SK-MEL-5 (cell line): ENCODE results near the gene TMEM9. TPM values are rescaled to one million over a fixed set of nuclear protein-coding genes. Genes with fewer than 3 reads are reported as not detected.
A peak's percentile ranks its signal among the peaks of the same experiment; 100 is the strongest.

Experiments
- DNase-seq: peaks from one replicate; pipeline ENCODE4 v3.0.0-alpha.2; 2016; ENCODE audit warnings: low read depth, low spot score
- in situ Hi-C: cut with HindIII; loops from 2 replicates; pipeline ENCODE4 v1.10.0; 2016; ENCODE audit warnings: low sequenced_read_pairs, high pct_unique_total_duplicates, low pct_unique_long_range_greater_than_20kb
- total RNA-seq: library from RNA; depleted of rRNA; stranded (reverse); fragments of >200 nt; shearing (Covaris generic); gene quantifications from 2 replicates; pipeline ENCODE4 v1.2.3, GENCODE V29; 2014

The TMEM9 gene
- total RNA-seq, 1 experiment from 2014 or later: 126 TPM

DNA sequence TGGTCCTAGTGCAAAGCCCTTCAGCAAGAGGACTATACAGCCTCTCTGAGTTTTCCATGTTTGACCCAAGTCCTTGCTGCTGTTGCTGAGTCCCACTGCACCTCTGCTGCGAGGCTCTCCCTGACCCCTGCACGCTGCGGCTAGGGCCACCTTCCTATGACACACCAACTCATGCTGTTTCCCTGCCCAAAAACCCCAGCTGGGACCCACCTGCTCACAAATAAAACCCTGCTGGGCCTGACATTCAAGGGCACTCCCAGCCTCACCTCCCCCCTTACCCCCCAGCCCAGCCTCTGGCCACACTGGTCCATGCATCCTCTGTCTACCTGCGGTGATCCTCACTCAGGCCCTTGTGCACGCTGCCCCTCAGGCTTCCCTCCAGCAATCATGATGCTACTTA lies 15.0 kb downstream of the TMEM9 start:
- no peak for DNase-seq
- in situ Hi-C loops: no loop called here

DNA sequence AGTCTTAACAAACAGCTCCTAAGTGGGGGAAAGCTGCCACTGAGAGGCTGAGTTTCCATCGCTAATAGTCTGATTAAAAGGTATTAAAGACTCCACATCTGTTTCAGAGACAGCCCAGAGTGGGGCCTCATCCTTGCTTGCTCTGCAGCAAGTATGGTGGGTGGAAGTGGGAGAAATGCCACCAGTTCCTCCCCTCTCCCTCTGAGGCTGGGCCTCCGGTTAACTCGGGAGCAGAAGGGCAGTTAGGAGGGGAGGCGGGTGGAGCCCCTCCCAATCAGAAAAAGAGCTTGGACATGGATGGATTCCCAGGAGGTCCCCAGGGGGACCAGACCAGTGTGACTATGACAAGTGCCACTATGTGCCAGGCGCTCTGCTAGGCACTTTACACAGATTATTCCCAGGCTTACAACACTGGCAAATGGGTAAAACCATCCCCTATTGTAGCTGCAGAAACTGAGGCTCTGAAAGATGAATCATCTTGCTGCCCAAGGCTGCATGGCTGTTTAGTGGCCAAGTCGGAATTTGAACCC lies 15.9 kb downstream of the TMEM9 start:
- DNase-seq: no peak
- in situ Hi-C loops: no loop called here

DNA sequence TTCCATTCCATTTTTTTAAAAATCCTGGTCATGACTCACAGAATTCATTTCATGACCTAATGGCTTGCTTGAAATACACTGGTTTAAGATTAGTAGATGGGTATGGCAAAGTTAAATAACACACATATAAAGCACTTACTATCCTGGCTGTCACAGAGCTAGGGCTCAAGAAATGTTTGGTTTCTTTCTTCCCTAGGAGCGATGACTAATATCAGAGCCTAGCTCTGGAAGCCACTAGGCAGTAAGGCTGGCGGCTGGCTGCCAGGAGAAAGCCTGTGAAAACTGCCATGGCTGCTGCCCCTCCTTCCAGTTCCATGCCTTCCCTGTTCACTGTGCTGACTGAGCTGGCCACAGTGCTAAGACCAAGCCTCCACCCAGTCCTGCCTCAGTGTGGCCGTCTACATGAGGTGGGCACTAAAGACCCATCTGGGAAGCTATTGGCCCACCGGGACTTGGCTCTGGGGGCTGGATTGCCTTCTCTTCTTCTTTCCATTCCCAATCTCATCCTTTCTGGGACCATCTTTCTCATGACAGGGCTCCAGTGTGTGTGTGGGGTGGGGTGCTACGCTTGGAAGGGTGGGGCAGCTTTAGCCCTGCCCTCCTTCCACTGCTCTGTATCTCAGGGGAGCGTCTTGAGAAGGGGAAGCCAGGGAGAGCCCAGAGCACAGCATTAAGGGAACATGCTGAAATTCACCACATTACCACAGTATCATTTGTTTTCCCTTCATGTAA lies 16.5 kb downstream of the TMEM9 start:
- peak; percentile 23 for DNase-seq
- in situ Hi-C loops: no loop called here

DNA sequence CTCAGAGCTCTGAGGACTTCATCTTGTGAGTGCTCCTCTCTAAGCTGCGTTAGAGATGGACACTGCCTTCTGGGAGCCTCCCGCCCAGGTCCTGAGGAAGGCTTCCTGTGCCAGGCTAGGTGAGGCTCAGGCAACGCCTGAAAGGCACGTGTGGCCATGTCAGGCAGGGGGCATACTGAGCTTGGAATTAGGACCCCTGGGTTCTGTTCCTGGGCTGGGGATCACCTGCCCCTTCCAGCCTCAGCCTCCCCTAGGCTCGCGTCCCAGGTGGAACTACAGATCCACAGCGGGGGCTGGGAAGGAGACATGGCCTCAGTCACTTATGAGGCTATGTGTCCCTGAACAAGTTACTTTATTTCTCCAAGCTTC lies 17.3 kb downstream of the TMEM9 start:
- in situ Hi-C loops: no loop called here
- no peak for DNase-seq

DNA sequence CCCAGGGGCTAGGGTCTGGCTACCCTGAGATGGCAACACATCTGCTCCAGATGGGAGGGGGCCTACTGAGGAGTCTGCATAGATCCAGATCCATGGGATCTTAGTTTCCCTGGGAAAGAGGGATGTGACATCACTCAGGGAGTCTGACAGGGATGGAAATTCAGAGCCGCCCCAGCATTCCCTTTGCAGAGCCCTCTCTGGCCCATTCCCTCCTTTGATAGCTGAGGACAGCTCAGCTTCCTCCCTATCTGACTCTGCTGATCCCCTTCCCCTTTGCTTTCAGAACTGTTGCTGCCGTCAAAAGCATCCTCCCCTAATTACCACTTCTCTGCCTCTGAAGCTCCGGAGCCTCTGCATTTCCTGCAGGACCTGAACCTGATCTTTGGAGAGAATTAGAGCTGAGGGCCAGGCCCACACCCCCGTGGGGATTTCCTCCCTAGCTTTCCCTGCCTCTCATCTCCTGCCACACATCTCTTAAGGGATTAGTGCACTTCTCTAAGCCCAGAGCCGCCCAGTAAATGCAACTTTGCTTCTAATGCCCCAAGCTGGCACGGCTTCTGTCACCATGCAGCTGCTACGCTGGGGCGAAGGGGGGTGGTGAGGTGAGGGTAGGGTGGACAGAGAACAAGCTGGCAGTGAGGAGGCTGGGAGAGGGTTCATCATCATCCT lies 17.8 kb downstream of the TMEM9 start:
- in situ Hi-C loops: no loop called here
- no peak for DNase-seq

DNA sequence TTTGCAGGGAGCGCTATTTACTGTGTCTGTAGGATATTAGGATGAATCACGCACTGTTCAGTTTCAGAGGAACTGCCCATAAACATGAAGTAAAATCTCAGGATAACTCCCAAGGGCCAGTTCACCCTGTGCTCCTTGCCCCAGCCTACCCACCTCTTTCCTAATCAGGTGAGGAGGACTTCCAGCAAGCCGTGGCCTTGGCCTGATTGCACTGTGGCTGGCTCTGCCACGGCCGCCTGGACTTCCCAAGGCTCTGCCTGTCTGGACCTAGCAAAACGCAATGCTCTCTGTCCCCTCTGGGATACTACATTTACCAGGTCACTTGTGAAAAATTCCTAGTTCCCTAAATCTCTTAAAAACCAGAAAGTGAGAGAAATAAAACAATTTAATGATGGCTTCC lies 19.9 kb downstream of the TMEM9 start:
- in situ Hi-C loops: no loop called here
- no peak for DNase-seq

DNA sequence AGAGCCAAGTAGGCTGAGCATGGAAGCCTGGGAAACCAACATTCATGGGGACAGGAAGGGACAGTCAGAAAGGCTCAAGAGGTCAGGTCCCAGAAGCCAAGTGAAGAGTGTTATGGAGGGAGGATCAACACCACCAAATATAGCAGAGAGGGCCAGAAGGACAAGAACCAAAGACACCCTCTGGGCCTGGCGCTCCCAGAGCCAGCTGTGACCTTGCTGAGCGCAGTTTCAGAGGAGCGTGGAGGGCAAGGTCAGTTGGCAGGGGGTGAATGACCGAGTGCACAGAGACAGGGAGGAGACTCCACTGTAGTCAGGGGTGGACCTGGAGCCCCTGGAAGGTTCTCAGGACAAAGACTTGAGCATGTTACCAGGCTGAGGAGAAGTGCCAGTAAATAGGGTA lies 22.9 kb downstream of the TMEM9 start:
- in situ Hi-C loops: no loop called here
- no peak for DNase-seq

DNA sequence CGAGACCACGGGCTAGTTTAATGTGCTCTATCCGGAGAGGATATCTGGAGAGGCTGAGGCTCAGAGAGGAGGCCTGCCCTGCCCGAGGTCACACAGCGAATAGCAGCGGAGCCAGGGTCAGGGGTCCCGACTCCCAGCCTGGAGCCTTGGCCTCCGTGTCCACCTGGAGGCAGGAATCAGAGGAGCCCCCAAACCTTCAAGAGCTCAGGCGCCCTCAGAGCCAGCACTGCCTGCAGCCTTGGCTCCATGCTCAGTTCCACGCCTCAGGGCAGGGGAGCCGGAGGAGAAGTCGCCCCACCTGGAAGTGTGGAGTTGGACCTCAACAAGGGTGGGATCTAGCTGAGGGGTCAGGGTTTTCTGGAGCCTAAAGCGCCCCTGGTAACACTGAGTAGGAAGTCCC lies 25.3 kb downstream of the TMEM9 start:
- no peak for DNase-seq
- in situ Hi-C loops: no loop called here

DNA sequence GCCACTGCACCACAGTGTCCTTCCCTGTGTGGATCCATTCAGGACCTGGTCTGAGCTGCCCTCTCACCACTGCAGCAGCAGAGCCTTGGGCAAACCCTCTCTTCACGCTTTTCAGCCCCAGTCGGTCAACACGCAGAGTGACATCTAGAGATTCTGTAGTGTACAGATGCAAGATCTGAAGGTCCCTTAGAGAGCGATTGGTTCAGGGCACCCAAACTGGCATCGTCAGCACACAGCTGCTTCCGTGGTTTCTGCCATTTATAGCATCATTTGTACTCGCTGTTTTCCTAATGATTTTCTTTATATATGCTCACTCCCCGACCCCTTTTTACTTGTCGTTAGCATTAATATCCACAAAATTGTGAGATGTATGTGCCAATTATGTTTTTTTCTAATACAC lies 25.8 kb downstream of the TMEM9 start:
- no peak for DNase-seq
- in situ Hi-C loops: no loop called here

DNA sequence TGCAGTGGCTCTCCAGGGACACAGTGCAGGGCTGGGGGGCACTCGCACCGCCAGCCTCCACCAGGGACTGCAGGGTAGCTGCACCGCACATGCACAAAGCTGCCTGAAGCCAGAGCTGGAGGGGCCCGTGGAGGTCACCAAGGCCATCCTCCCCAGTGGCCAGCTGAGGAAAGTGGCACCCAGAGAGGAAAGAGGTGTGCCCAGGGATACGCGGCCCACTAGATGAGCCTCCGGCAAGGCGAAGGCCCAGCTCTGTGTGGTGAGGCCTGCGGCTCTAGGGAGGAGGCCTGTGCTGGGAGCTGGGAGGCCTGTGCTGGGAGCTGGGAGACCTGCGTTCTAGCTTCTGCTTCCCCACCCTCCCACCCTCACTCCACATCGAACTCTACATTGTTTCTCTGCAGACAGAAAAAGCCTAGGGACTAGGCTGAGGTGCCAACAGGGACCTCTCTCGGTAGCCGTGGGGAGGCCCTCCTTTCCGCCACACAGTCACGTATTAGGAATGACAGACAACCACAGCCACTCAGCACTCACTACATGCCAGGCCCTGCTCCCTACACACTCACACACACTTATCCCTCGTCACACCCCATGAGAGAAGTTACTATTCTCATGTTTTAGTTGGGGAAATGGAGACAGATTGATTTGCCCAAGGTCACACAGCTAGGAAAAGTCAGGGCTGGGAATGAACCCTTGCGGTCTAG lies 26.4 kb downstream of the TMEM9 start:
- no peak for DNase-seq
- in situ Hi-C loops: no loop called here

DNA sequence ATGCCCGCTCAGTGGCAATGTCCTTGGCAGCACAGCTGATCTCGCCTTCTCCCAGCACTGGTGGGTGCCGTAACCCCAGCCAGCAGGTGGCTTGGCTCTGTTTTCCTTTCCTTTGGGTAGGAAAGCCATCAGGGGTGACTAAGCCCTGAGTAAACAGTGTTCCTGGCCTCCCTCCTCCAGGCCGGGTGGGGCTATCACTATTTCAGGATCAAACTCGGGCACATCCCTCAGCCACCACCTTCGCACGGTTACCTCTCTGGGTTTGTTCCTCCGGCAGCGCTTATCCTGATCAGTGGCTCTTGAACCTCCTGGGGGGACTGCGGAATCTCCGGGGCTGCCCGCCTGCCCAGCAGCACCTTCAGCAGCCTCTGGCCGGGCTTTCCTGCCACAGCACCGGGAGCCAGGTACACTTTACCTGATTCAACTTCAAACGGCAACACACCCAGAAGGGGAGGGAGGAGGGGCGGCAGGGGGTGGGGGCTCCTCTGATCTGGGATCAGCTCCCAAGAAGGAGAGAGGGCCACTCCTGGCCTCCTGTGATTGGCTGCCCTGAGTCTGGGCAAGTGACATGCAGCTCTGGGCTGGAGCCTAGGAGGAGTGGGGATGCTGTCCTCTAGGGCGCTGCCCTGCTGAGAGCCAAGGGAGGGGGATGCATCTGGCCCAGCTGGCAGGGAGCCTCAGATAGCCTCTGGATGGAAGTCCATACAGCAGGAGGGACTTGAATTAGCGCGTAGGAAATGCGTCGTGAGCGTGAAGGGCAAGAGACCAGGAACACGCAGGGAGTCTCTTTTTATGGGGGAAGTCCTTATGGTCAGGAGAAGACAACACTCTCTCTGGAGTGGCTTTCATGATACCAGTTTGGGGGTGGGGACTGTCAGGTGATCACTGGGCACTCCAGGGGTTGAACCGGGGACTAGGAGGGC lies 27.2 kb downstream of the TMEM9 start, which contains the start of gene ASCL5:
ASCL5 (minus strand) TSS at position 353 of the 923 bp plus-strand sequence. CDS start 11,812 bp downstream, outside the sequence.
- DNase-seq: no peak
- in situ Hi-C loops: no loop called here

DNA sequence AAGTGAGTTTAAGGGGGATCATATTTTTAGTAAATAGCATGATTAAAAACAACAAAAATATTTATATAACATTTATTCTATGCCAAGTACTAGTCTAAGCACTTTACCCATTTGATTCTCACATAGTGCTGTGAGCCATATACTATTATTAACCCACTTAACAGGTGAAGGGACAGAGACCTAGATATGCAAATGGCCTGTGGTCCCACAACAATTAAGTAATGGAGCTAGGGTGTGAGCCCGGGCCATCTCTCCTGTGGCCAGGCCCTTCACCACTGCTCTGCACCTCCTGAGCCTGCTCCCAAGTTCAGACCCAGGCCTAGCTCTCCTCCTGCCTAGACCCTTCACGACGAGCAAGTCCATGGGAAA lies 27.8 kb downstream of the TMEM9 start:
- DNase-seq: no peak
- in situ Hi-C loops: no loop called here

DNA sequence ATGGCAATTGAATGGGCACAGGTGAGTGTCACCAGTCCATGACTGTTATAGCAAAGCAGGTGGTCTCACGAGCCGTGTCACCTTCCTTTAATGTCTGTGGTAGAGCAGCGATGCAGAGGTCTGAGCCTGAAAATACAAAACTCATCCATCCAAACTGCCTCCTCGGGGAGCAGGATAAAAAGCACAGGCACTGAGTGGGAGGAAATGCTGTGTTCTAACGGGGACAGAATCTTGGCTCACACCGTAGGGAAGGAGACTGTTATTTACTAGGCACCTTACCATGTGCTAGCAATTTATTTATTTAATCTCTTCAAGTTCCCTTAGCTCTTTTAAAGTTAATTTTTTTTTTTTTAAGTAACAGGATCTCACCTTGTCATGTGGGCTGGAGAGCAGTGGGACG lies 28.5 kb downstream of the TMEM9 start:
- DNase-seq: no peak
- in situ Hi-C loops: no loop called here

DNA sequence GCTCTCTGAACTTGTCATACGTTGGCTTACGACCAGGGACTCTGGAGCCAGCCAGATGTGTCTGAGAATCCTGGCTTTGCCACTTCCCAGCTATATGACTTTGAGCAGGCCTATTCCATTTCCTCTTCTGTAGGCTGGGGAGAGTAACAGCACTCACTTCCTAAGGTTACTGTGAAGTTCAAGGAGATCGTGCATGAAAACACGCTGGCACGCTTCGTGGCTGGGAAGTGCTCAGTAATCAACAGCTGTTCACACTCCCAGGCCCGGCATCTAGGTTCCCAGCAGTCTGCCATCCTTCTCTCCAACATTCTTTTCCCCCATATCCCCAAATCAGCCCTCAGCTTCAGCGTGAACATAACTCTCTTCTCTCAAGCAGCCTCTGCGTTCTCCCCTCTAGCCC lies 29.3 kb downstream of the TMEM9 start:
- DNase-seq: no peak
- in situ Hi-C loops: no loop called here

DNA sequence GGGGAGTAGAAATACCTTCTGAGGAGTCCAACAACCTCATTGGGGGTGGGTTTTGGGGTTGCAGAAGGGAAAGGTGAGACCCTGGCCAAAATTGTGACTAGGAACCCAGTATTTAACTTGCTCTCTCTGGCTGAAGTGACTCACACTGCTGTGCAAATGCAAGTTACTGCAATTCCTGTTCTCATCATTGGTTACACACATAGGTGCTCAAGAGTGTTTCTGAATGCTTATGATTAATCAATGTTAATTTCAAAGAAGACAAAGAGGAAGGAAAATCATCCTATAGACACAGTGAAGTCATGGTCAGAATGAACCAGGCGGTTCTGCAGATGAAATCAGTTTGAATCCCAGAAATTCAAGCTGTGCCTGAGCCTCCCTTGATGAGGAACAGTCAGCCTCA lies 30.4 kb downstream of the TMEM9 start:
- in situ Hi-C loops: no loop called here
- DNase-seq: no peak

DNA sequence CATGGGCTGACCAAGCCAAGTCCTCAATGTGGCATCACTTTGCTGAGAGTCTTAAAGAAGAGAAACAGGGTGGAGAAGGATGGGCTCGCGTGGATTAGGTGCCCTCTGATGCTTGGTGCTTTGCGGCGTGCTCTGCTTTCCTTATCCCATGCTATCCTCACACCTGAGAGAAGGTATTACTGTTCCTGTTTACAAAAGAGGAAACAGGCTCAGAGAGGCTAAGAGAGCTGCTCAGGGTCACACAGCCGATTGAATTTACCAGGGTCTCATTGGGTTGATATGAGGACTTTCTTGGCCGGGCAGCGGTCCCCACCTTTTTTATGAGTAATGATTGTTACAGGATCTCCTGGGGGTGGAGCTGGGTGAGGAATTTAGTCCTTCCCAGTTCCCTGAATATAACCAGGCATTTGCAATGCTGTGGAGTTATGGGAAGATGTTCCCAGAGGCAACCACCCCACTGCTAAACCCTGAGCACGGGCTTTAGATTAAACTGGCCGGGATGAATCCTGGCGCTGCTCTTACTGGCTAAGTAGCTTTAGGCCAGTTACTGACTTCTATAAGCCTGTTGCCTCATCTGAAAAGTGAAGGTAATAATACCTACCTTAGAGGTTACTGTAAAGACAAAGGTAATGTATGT lies 31.8 kb downstream of the TMEM9 start:
- no peak for DNase-seq

More for the DNA sequence above, 31.8 kb downstream of the TMEM9 start:
- in situ Hi-C loops: no loop called here
